H1 (cell line): ENCODE data around the gene TRAPPC6A. TPM values are rescaled to one million over a fixed set of nuclear protein-coding genes. Genes with fewer than 3 reads are reported as not detected.

ENCODE experiments used
- CTCF ChIA-PET: fragments of 300-600 bp; sonication (Branson Sonifier 250); formaldehyde crosslinking; loops from one replicate; lab custom pipeline; 2021; ENCODE audit not compliant: partially characterized antibody; lab: Charles Lee
- POLR2A ChIA-PET: fragments of 300-600 bp; sonication (Branson Sonifier 250); formaldehyde crosslinking; loops from one replicate; lab custom pipeline; 2021; ENCODE audit warnings: inconsistent platforms; ENCODE audit not compliant: partially characterized antibody; lab: Charles Lee
- DNase-seq, 2 experiments: peaks; one replicate each; pipeline versions ENCODE4 v3.0.0 to v3.0.0-alpha.2; 2010 to 2022; ENCODE audit warnings: low spot score in 2 of 2, low read depth in 1 of 2, mixed read lengths in 1 of 2
- FAIRE-seq: peaks from 2 replicates; lab custom pipeline; 2011; peaks lifted over from hg19 to GRCh38; lab: Jason Lieb, UNC
- H2AFZ ChIP-seq: 2 replicates; pipeline ENCODE4 v1.8.1; 2012; ENCODE audit warnings: low read length, inconsistent platforms
- H2AK5ac ChIP-seq: 2 replicates; pipeline ENCODE4 v1.6.1; 2013; ENCODE audit warnings: low read depth, low read length
- H2BK120ac ChIP-seq: replicated peaks from 2 replicates; pipeline ENCODE3; 2013; ENCODE audit warnings: low read depth, low read length, inconsistent platforms
- H2BK12ac ChIP-seq: 2 replicates; pipeline ENCODE4 v1.6.1; 2013; ENCODE audit warnings: low read depth, low read length
- H2BK15ac ChIP-seq: 2 replicates; pipeline ENCODE4 v1.6.1; 2013; ENCODE audit warnings: low read length
- H2BK20ac ChIP-seq: 2 replicates; pipeline ENCODE4 v1.6.1; 2013; ENCODE audit warnings: low read length
- H2BK5ac ChIP-seq: 2 replicates; pipeline ENCODE4 v1.6.1; 2013; ENCODE audit warnings: low read depth, low read length
- H3K14ac ChIP-seq: 2 replicates; pipeline ENCODE4 v1.6.1; 2013; ENCODE audit warnings: inconsistent platforms; ENCODE audit not compliant: insufficient read length
- H3K18ac ChIP-seq: 2 replicates; pipeline ENCODE4 v1.6.1; 2013; ENCODE audit warnings: low read length; ENCODE audit errors: extremely low read depth
- H3K23ac ChIP-seq: 2 replicates; pipeline ENCODE4 v1.6.1; 2013; ENCODE audit warnings: inconsistent platforms; ENCODE audit not compliant: insufficient read length
- H3K23me2 ChIP-seq: 2 replicates; pipeline ENCODE4 v1.6.1; 2013; ENCODE audit warnings: low read depth, low read length
- H3K27ac ChIP-seq: 2 replicates; pipeline ENCODE4 v1.6.1; 2011; ENCODE audit warnings: low read depth, low read length, inconsistent platforms
- H3K27me3 ChIP-seq, 4 experiments: replicated peaks in 1 of 4; 1 replicate in 1 of 4; 2 replicates in 3 of 4; pipeline versions ENCODE4 v1.6.1 to v1.8.1; 2011 to 2013; ENCODE audit warnings: low read length in 3 of 4, mild to moderate bottlenecking in 3 of 4, inconsistent platforms in 2 of 4, mixed read lengths in 2 of 4, moderate library complexity in 1 of 4; ENCODE audit not compliant: control insufficient read depth in 3 of 4, insufficient read depth in 3 of 4; ENCODE audit errors: extremely low read depth in 1 of 4
- H3K36me3 ChIP-seq, 4 experiments: 2 replicates each; pipeline versions ENCODE4 v1.6.1 to v1.8.1; 2011 to 2013; ENCODE audit warnings: mild to moderate bottlenecking in 4 of 4, low read length in 3 of 4, moderate library complexity in 2 of 4, control low read depth in 1 of 4, inconsistent platforms in 1 of 4; ENCODE audit not compliant: insufficient read depth in 4 of 4, control insufficient read depth in 2 of 4
- H3K4ac ChIP-seq: replicated peaks from 2 replicates; pipeline ENCODE3; 2013; ENCODE audit warnings: low read length, low read depth, mixed read lengths, inconsistent platforms; ENCODE audit not compliant: insufficient read length
- H3K4me1 ChIP-seq, 4 experiments: replicated peaks in 1 of 4; 1 replicate in 1 of 4; 2 replicates in 3 of 4; pipeline versions ENCODE4 v1.6.1 to v1.8.1; 2011 to 2013; ENCODE audit warnings: low read length in 3 of 4, inconsistent platforms in 2 of 4, mixed read lengths in 1 of 4; ENCODE audit not compliant: insufficient read depth in 4 of 4, control insufficient read depth in 3 of 4
- H3K4me2 ChIP-seq, 2 experiments: 2 replicates each; pipeline versions ENCODE4 v1.6.1 to v1.8.1; 2011 to 2013; ENCODE audit warnings: low read depth in 2 of 2, low read length in 2 of 2, control low read depth in 1 of 2, inconsistent platforms in 1 of 2, mild to moderate bottlenecking in 1 of 2; ENCODE audit not compliant: insufficient read depth in 1 of 2
- H3K4me3 ChIP-seq, 4 experiments: fragments of 200-600, 300-600 bp in 1 of 4; sonication (generic), shearing (Covaris generic), sonication (Bioruptor Twin) in 1 of 4; 2 replicates each; pipeline versions ENCODE4 v1.5.1 to v1.8.1; 2011 to 2016; ENCODE audit warnings: low read length in 4 of 4, low read depth in 3 of 4, control low read depth in 2 of 4, inconsistent platforms in 2 of 4, mild to moderate bottlenecking in 2 of 4, mixed read lengths in 1 of 4, moderate library complexity in 1 of 4; ENCODE audit not compliant: insufficient read depth in 2 of 4; ENCODE audit errors: extremely low read depth in 1 of 4
- H3K56ac ChIP-seq: replicated peaks from 2 replicates; pipeline ENCODE3; 2013; ENCODE audit warnings: low read depth, mild to moderate bottlenecking, mixed read lengths, low read length, inconsistent platforms; ENCODE audit not compliant: insufficient read length
- H3K79me1 ChIP-seq: 2 replicates; pipeline ENCODE4 v1.6.1; 2013; ENCODE audit warnings: low read depth, low read length, control low read depth
- H3K79me2 ChIP-seq, 2 experiments: 2 replicates each; pipeline versions ENCODE4 v1.6.1 to v1.8.1; 2012 to 2013; ENCODE audit warnings: low read length in 2 of 2, mild to moderate bottlenecking in 2 of 2, inconsistent platforms in 1 of 2; ENCODE audit not compliant: insufficient read depth in 2 of 2, control insufficient read depth in 1 of 2
- H3K9ac ChIP-seq, 4 experiments: replicated peaks in 1 of 4; 1 replicate in 1 of 4; 2 replicates in 3 of 4; pipeline versions ENCODE4 v1.6.1 to v1.8.1; 2011 to 2013; ENCODE audit warnings: low read depth in 3 of 4, low read length in 3 of 4, control low read depth in 2 of 4, mild to moderate bottlenecking in 2 of 4, moderate library complexity in 2 of 4, inconsistent platforms in 1 of 4; ENCODE audit errors: extremely low read depth in 1 of 4
- H3K9me3 ChIP-seq, 2 experiments: 2 replicates each; pipeline versions ENCODE4 v1.6.1 to v1.8.1; 2012 to 2013; ENCODE audit warnings: mild to moderate bottlenecking in 2 of 2, moderate library complexity in 2 of 2, control low read depth in 1 of 2, inconsistent platforms in 1 of 2, low read depth in 1 of 2, low read length in 1 of 2, mixed read lengths in 1 of 2; ENCODE audit not compliant: insufficient read depth in 2 of 2
- H4K20me1 ChIP-seq, 2 experiments: replicated peaks in 1 of 2; 2 replicates each; pipeline versions ENCODE3 to v1.8.1; 2011 to 2013; ENCODE audit warnings: inconsistent platforms in 2 of 2, low read length in 2 of 2, mild to moderate bottlenecking in 1 of 2; ENCODE audit not compliant: insufficient read depth in 2 of 2, control insufficient read depth in 1 of 2
- H4K5ac ChIP-seq: 2 replicates; pipeline ENCODE4 v1.6.1; 2013; ENCODE audit warnings: low read length, low read depth, mixed read lengths, inconsistent platforms; ENCODE audit not compliant: insufficient read length
- H4K8ac ChIP-seq: 2 replicates; pipeline ENCODE4 v1.8.0; 2013; ENCODE audit warnings: mild to moderate bottlenecking, moderate library complexity, low read length, inconsistent platforms; ENCODE audit not compliant: insufficient read depth; ENCODE audit errors: extremely low read depth
- H4K91ac ChIP-seq: replicated peaks from 2 replicates; pipeline ENCODE3; 2013; ENCODE audit warnings: low read length, mixed read lengths, inconsistent platforms; ENCODE audit not compliant: insufficient read length
- EGR1 ChIP-seq: IDR thresholded peaks from 2 replicates; pipeline ENCODE4 v1.6.1; 2011; ENCODE audit warnings: low read depth, low read length, borderline replicate concordance
- JUN ChIP-seq: IDR thresholded peaks from 2 replicates; pipeline ENCODE4 v1.6.1; 2011; ENCODE audit warnings: low read depth, mild to moderate bottlenecking, improper control_type of control experiment, low read length
- KDM4A ChIP-seq: IDR thresholded peaks from one replicate; pipeline ENCODE4 v1.7.1; 2012; ENCODE audit warnings: low read depth, mild to moderate bottlenecking, moderate library complexity, low read length, inconsistent platforms; ENCODE audit not compliant: severe bottlenecking
- POLR2A ChIP-seq, 2 experiments: IDR thresholded peaks; 1 replicate in 1 of 2; 2 replicates in 1 of 2; pipeline ENCODE4 v1.6.1; 2011; ENCODE audit warnings: low read depth in 2 of 2, low read length in 2 of 2, mild to moderate bottlenecking in 2 of 2; ENCODE audit errors: control extremely low read depth in 1 of 2
- RNF2 ChIP-seq: fragments of 200-900, 300-1000 bp; sonication (generic); IDR thresholded peaks from 2 replicates; pipeline ENCODE4 v1.7.1; 2016; ENCODE audit warnings: borderline replicate concordance, low read depth, mild to moderate bottlenecking, antibody characterized with exemption, low read length; ENCODE audit not compliant: poor library complexity, severe bottlenecking; ENCODE audit errors: missing control alignments
- SRF ChIP-seq: IDR thresholded peaks from 2 replicates; pipeline ENCODE4 v1.6.1; 2011; ENCODE audit warnings: mild to moderate bottlenecking, low read depth, low read length, moderate library complexity
- TAF1 ChIP-seq: IDR thresholded peaks from 2 replicates; pipeline ENCODE4 v1.6.1; 2011; ENCODE audit warnings: mild to moderate bottlenecking, low read depth, low read length
- ZNF274 ChIP-seq: IDR thresholded peaks from 2 replicates; pipeline ENCODE4 v1.7.0; 2012; ENCODE audit warnings: low read length, borderline replicate concordance; ENCODE audit errors: extremely low read depth
- WGBS, 2 experiments: shearing (Covaris generic) in 1 of 2; methylation state at CpG; one replicate each; pipeline versions ENCODE4 v1.1.6 to v1.1.7; 2013 to 2015; ENCODE audit warnings: low lambda C conversion rate in 2 of 2, mixed read lengths in 2 of 2, inconsistent platforms in 1 of 2, low coverage in 1 of 2, missing lambda C conversion rate in 1 of 2; ENCODE audit not compliant: insufficient replicate concordance in 2 of 2, insufficient coverage in 1 of 2, insufficient read length in 1 of 2; ENCODE audit errors: extremely low coverage in 1 of 2, missing lambda C conversion rate in 1 of 2; 5-methylcytosine and 5-hydroxymethylcytosine counted together
- polyA plus RNA-seq, 7 experiments: library from polyadenylated mRNA; depleted of rRNA in 3 of 7; stranded (reverse) in 5 of 7; unstranded in 2 of 7; fragments of >200 nt in 5 of 7; fragments of 200-250 nt in 2 of 7; gene quantifications; 1 replicate in 5 of 7; 2 replicates in 1 of 7; 4 replicates in 1 of 7; pipeline versions ENCODE4 v1.2.1 to v1.2.3, GENCODE V29; 2011 to 2013; ENCODE audit warnings: missing spikeins in 2 of 7, mixed read lengths in 2 of 7
- total RNA-seq: library from RNA; stranded (reverse); fragmentation: NEBNext Ultra II Directional; extraction: Animal tissue kit (Norgen Biotek cat#: 25700); gene quantifications from 2 replicates; pipeline ENCODE4 v1.2.1, GENCODE V29; 2021

Gene TRAPPC6A
- total and polyA plus RNA-seq, 2 of the 8 experiments (the other 6 are each of a cell fraction or from before 2014, with no cell fraction given): 31.8 to 130 TPM

- Histone ChIP-seq H3K79me1 (no peaks in the 10 kb centered on the region; the same call in 1 of the 2 replicates), H4K5ac (no peak overlapping the region), H2BK5ac (no peak overlapping the region), H3K56ac (no peak overlapping the region), H3K23ac (no peak overlapping the region), H3K18ac (no peak overlapping the region), H2BK12ac (no peak overlapping the region), H2AK5ac (no peak overlapping the region), H3K9me3 (no peaks in the 10 kb centered on the region), H4K20me1 (peaks cover 0 to 17% of the 10 kb centered on the region in 2 experiments), H3K14ac (no peak overlapping the region), H3K23me2 (no peaks in the 10 kb centered on the region), H2BK15ac (no peak overlapping the region), H2AFZ (no peak overlapping the region), H3K27ac (no peak overlapping the region), H2BK120ac (no peak overlapping the region), H4K8ac (no peak overlapping the region; the same call in 1 of the 2 replicates), H3K27me3 (peaks cover 0 to 8% (median 7%) of the 10 kb centered on the region in 4 experiments; a peak in 6 of 7 replicates), H2BK20ac (no peak overlapping the region), H3K4me3 (no peak overlapping the region), H4K91ac (no peak overlapping the region), H3K4me1 (no peaks in the 10 kb centered on the region; a peak in 1 of 7 replicates), H3K4me2 (no peak overlapping the region), H3K4ac (no peak overlapping the region), H3K9ac (no peak overlapping the region), H3K36me3 (peaks cover 2 to 17% (median 5%) of the 10 kb centered on the region in 4 experiments; a peak in 5 of 8 replicates), H3K79me2 (no peaks in the 10 kb centered on the region)
- no peak for DNase-seq
- WGBS, 2 experiments: 92% methylated on average over 11 of the region's 18 CpGs; no CpG with 5 or more reads in 1 of the 2 experiments
- CTCF ChIA-PET: interaction anchor here (0.6 to 5.6 kb wide), 14 partner anchors 9 to 278 kb away, joined by 3 to 44 read pairs (median 4); partner anchors contain the start of genes BLOC1S3 and NKPD1
- POLR2A ChIA-PET: interaction anchor here (0.8 to 1.9 kb wide), 7 partner anchors 10 to 54 kb away, joined by 3 to 8 read pairs (median 5); partner anchors contain the start of genes NKPD1 and PPP1R37
- no peak for FAIRE-seq
- TF ChIP-seq RNF2 (no peak), POLR2A (IDR thresholded peaks at IDR 0.05; ENCODE audit: control extremely low read depth in 1 of 2, low read depth in 2 of 2, low read length in 2 of 2) (no peak), KDM4A (no peak), SRF (no peak), EGR1 (no peak), TAF1 (no peak), ZNF274 (no peak), JUN (no peak)
Measured at GRCh38 chr19:45146741-45147205, 31.3 kb downstream of the TRAPPC6A start.
